Activated CD8-positive, alpha-beta T cell treated with anti-CD3 and anti-CD28 coated beads for 36 hours (primary cell): Measurements from ENCODE around the gene TRIM67. TPM values are rescaled to one million over a fixed set of nuclear protein-coding genes. Genes with fewer than 3 reads are reported as not detected.

Experiments used
- ATAC-seq: fragments of 200-7000 bp; cut with Tn5 transposase; one replicate; pipeline ENCODE4 v1.10.0; 2021; ENCODE audit warnings: mild to moderate bottlenecking, moderate library complexity
- CTCF ChIA-PET: fragments of 350-600 bp; sonication (Branson Sonifier 250); formaldehyde crosslinking; loops from one replicate; lab custom pipeline; 2021; ENCODE audit warnings: antibody characterized with exemption; lab: Charles Lee
- POLR2A ChIA-PET: fragments of 350-600 bp; sonication (Branson Sonifier 250); formaldehyde crosslinking; loops from one replicate; lab custom pipeline; 2021; ENCODE audit warnings: antibody characterized with exemption; lab: Charles Lee
- DNase-seq: peaks from one replicate; pipeline ENCODE4 v3.0.0-alpha.2; 2020
- H3K27ac Mint-ChIP-seq: one replicate; pipeline ENCODE4 v1.8.0; 2021; ENCODE audit warnings: mild to moderate bottlenecking, mixed read lengths
- H3K27me3 Mint-ChIP-seq: one replicate; pipeline ENCODE4 v1.8.0; 2021; ENCODE audit warnings: mixed read lengths
- H3K36me3 Mint-ChIP-seq: one replicate; pipeline ENCODE4 v1.8.0; 2021; ENCODE audit warnings: low read depth, mixed read lengths
- H3K4me1 Mint-ChIP-seq: one replicate; pipeline ENCODE4 v1.8.0; 2021; ENCODE audit warnings: low read depth, mixed read lengths
- H3K4me3 Mint-ChIP-seq: one replicate; pipeline ENCODE4 v1.8.0; 2021; ENCODE audit warnings: mild to moderate bottlenecking, moderate library complexity, mixed read lengths
- H3K9me3 Mint-ChIP-seq: one replicate; pipeline ENCODE4 v1.8.0; 2021; ENCODE audit warnings: mixed read lengths
- intact Hi-C: fragments of 100-400 bp; cut with micrococcal nuclease; formaldehyde crosslinking; loops from one replicate; pipeline ENCODE4 v1.10.0; 2022
- total RNA-seq, 2 experiments: library from RNA; stranded (reverse); gene quantifications; one replicate each; pipeline ENCODE4 v1.2.3, GENCODE V29; 2021
- TF ChIP-seq, protein P1 (sequence below): fragments of 200-600 bp; IDR thresholded peaks from one replicate; pipeline ENCODE4 v1.8.0; 2022; ENCODE audit warnings: antibody characterized with exemption, mild to moderate bottlenecking

Gene TRIM67
- total RNA-seq, 2 experiments from 2014 or later, result not detected

DNA sequence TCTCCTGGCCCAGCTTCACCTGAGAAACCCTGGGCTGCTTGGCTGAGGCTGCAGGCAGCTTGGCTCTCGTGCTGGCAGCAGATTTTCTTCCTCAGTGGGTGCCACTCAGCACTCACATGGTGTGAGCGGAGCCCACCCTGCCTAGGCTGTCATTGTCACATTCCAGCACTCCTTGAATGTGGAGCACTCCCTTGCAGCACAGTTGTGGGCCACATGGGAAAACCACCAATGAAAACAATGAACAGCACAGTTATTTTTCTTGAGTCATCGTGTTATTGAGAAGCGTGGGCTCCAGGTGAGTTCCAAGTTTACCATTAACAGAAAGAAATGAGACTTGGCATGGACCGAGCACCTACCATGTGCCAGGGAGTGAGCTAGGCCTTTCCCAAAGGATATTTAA, 27.2 kb upstream of the TRIM67 start:
- intact Hi-C loops, result no loop called here
- ATAC-seq (no peak), DNase-seq (no peak)
- CTCF ChIA-PET, result interaction anchor here (1.1 kb wide), 1 partner anchor 181 kb away, joined by 4 read pairs; no protein-coding TSS in a partner anchor
- TF ChIP-seq, protein P1, sequence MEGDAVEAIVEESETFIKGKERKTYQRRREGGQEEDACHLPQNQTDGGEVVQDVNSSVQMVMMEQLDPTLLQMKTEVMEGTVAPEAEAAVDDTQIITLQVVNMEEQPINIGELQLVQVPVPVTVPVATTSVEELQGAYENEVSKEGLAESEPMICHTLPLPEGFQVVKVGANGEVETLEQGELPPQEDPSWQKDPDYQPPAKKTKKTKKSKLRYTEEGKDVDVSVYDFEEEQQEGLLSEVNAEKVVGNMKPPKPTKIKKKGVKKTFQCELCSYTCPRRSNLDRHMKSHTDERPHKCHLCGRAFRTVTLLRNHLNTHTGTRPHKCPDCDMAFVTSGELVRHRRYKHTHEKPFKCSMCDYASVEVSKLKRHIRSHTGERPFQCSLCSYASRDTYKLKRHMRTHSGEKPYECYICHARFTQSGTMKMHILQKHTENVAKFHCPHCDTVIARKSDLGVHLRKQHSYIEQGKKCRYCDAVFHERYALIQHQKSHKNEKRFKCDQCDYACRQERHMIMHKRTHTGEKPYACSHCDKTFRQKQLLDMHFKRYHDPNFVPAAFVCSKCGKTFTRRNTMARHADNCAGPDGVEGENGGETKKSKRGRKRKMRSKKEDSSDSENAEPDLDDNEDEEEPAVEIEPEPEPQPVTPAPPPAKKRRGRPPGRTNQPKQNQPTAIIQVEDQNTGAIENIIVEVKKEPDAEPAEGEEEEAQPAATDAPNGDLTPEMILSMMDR, result no peak
- Mint-ChIP-seq H3K4me1 (peaks cover 4% of the 10 kb centered on the region), H3K36me3 (no peaks in the 10 kb centered on the region), H3K27me3 (peaks cover 4% of the 10 kb centered on the region), H3K27ac (no peak overlapping the region), H3K4me3 (no peak overlapping the region), H3K9me3 (no peaks in the 10 kb centered on the region)
- POLR2A ChIA-PET, result no interaction called here

GRCh38 chr1:231138236-231138635, 23.6 kb upstream of the TRIM67 start:
- intact Hi-C loops, result no loop called here
- no peaks in the 10 kb centered on the region for H3K36me3 Mint-ChIP-seq
- TF ChIP-seq, protein P1, result no peak
- no peak for ATAC-seq
- no peaks in the 10 kb centered on the region for H3K9me3 Mint-ChIP-seq
- ChIA-PET CTCF (interaction anchor here (0.6 kb wide), 1 partner anchor 100 kb away, joined by 3 read pairs; no protein-coding TSS in a partner anchor), POLR2A (no interaction called here)
- no peak for DNase-seq
- peaks cover 25% of the 10 kb centered on the region for H3K27me3 Mint-ChIP-seq
- no peak overlapping the region for H3K27ac Mint-ChIP-seq
- peaks cover 4% of the 10 kb centered on the region for H3K4me1 Mint-ChIP-seq
- no peak overlapping the region for H3K4me3 Mint-ChIP-seq

- ATAC-seq, result no peak
- ChIA-PET CTCF (interaction anchor here (0.7 kb wide), 1 partner anchor 72 kb away, joined by 3 read pairs; no protein-coding TSS in a partner anchor), POLR2A (no interaction called here)
- H3K4me3 Mint-ChIP-seq, result no peak overlapping the region
- intact Hi-C loops, result no loop called here
- H3K36me3 Mint-ChIP-seq, result no peaks in the 10 kb centered on the region
- peaks cover 4% of the 10 kb centered on the region for H3K4me1 Mint-ChIP-seq
- H3K9me3 Mint-ChIP-seq, result no peaks in the 10 kb centered on the region
- H3K27me3 Mint-ChIP-seq, result peaks cover 29% of the 10 kb centered on the region
- DNase-seq, result no peak
- TF ChIP-seq, protein P1, result no peak
- H3K27ac Mint-ChIP-seq, result no peak overlapping the region
Observed at GRCh38 chr1:231139125-231139649, 22.7 kb upstream of the TRIM67 start.

GRCh38 chr1:231139659-231140654, 21.9 kb upstream of the TRIM67 start:
- ChIA-PET CTCF (no interaction called here), POLR2A (no interaction called here)
- H3K27me3 Mint-ChIP-seq, result peaks cover 29% of the 10 kb centered on the region
- no peaks in the 10 kb centered on the region for H3K36me3 Mint-ChIP-seq
- H3K9me3 Mint-ChIP-seq, result no peaks in the 10 kb centered on the region
- H3K4me1 Mint-ChIP-seq, result peaks cover 4% of the 10 kb centered on the region
- intact Hi-C loops, result no loop called here
- H3K4me3 Mint-ChIP-seq, result no peak overlapping the region
- DNase-seq (no peak), ATAC-seq (no peak)
- TF ChIP-seq, protein P1, result no peak
- H3K27ac Mint-ChIP-seq, result no peak overlapping the region
